Transverse colon (tissue), 4 donors: Measurements from ENCODE around the gene DIPK1A. TPM values are rescaled to one million over a fixed set of nuclear protein-coding genes. Genes with fewer than 3 reads are reported as not detected.
"Not testable (repeated sequence)": the region's sequence is repeated elsewhere in the genome, so short reads cannot be mapped to it uniquely, and the experiment has no call there.

Experiments used
- DNase-seq: peaks from one replicate; pipeline ENCODE4 v3.0.0-alpha.2; 2019
- H3K27ac ChIP-seq, 4 donors: fragments of 200-600 bp; sonication (generic); 2 replicates each; pipeline ENCODE4 v1.5.1; 2016 to 2018; ENCODE audit warnings: inconsistent platforms in 4 of 4
- H3K27me3 ChIP-seq: fragments of 200-600 bp; sonication (generic); 2 replicates; pipeline ENCODE4 v1.5.1; 2017; ENCODE audit warnings: inconsistent platforms
- H3K36me3 ChIP-seq, 4 donors: fragments of 200-600 bp; sonication (generic); 2 replicates each; pipeline ENCODE4 v1.5.1; 2017 to 2019; ENCODE audit warnings: inconsistent platforms in 4 of 4
- H3K4me1 ChIP-seq, 4 donors: fragments of 200-600 bp; sonication (generic); 2 replicates each; pipeline ENCODE4 v1.5.1; 2017 to 2020; ENCODE audit warnings: inconsistent platforms in 4 of 4
- H3K4me3 ChIP-seq, 4 donors: fragments of 200-600 bp; sonication (generic); 1 replicate in 1 of 4; 2 replicates in 3 of 4; pipeline versions ENCODE4 v1.5.1 to v1.6.1; 2017 to 2019; ENCODE audit warnings: inconsistent platforms in 4 of 4
- H3K9me3 ChIP-seq, 2 donors: fragments of 200-600 bp; sonication (generic); 2 replicates each; pipeline ENCODE4 v1.5.1; 2017 to 2019; ENCODE audit warnings: inconsistent platforms in 2 of 2
- CTCF ChIP-seq, 5 experiments: fragments of 200-600 bp in 3 of 5; fragments of 450-650 bp in 2 of 5; sonication (generic) in 3 of 5; IDR thresholded peaks; 1 replicate in 2 of 5; 2 replicates in 3 of 5; pipeline ENCODE4 v1.5.1; 2016 to 2017; ENCODE audit warnings: antibody characterized with exemption in 5 of 5, inconsistent platforms in 3 of 5, mild to moderate bottlenecking in 2 of 5, moderate library complexity in 1 of 5
- EP300 ChIP-seq: sonication (generic); formaldehyde crosslinking; IDR thresholded peaks from one replicate; pipeline ENCODE4 v1.6.1; 2017; ENCODE audit warnings: antibody characterized with exemption, low read depth
- POLR2A ChIP-seq: fragments of 450-650 bp; IDR thresholded peaks from one replicate; pipeline ENCODE4 v1.6.1; 2016; ENCODE audit warnings: antibody characterized with exemption, mild to moderate bottlenecking, moderate library complexity
- POLR2AphosphoS5 ChIP-seq, 3 donors: sonication (generic); formaldehyde crosslinking; IDR thresholded peaks; one replicate each; pipeline ENCODE4 v1.6.1; 2016; ENCODE audit warnings: antibody characterized with exemption in 3 of 3
- WGBS, 2 donors: methylation state at CpG; one replicate each; pipeline ENCODE4 v1.1.5; 2018; ENCODE audit warnings: low coverage in 1 of 2; 5-methylcytosine and 5-hydroxymethylcytosine counted together
- in situ Hi-C, 4 donors: fragments of 200-750 bp; cut with MboI; loops; one replicate each; pipeline versions ENCODE4 v1.15.0 to v1.15.1; 2017; ENCODE audit warnings: low sequenced_read_pairs in 3 of 4, low pct_ligation_motif_present in 1 of 4, low pct_unique_long_range_greater_than_20kb in 1 of 4
- intact Hi-C: fragments of 100-400 bp; cut with DNase I; formaldehyde crosslinking; loops from one replicate; pipeline ENCODE4 v1.15.1; 2023; ENCODE audit warnings: low total_unique reads
- total RNA-seq, 4 donors: library from RNA; depleted of rRNA; stranded (reverse); fragments of >200 nt; gene quantifications; one replicate each; pipeline ENCODE4 v1.1.0, GENCODE V29; 2016

DIPK1A gene
- total RNA-seq, 4 donors from 2014 or later: 6.0 to 17.9 (median 11.2) TPM

DNA sequence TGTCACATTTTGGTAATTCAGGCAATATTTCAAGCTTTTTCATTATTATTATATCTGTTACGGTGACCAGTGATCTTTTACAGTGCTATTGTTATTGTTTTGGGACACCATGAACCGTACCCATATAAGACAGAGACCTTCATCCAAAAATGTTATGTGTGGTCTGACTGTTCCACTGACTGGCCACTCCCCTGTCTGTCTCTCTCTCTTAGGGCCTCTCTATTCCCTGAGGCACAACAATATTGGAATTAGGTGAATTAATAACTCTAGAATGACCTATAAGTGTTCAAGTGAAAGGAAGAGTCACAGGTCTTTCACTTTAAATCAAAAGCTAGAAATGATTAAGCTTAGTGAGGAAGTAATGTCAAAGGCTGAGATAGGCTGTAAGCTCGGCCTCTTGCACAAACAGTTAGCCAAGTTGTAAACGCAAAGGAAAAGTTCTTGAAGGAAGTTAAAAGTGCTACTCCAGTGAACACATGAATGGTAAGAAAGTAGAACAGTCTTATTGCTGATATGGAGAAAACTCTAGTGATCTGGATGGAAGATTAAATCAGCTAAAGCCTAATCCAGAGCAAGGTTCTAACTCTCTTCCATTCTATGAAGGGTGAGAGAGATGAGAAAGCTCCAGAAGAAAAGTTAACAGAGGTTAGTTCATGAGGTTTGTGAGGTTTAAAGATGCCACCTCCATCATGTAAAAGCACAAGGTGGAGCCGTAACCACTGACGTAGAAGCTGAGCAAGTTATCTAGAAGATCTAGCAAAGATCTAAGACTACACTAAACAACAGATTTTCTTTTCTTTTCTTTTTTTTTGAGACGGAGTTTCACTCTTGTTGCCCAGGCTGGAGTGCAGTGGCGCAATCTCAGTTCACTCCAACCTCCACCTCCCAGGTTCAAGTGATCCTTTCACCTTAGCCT lies 19.7 kb upstream of the DIPK1A start:
- no peak overlapping the region for H3K4me3 ChIP-seq
- H3K36me3 ChIP-seq: no peaks in the 10 kb centered on the region
- DNase-seq: no peak
- WGBS, 2 donors: 59% methylated on average over 8 of the region's 8 CpGs
- intact Hi-C loops: no loop called here
- in situ Hi-C loops: no loop called here
- TF ChIP-seq POLR2A (no peak), POLR2AphosphoS5 (IDR thresholded peaks at IDR 0.05) (no peak), EP300 (no peak), CTCF (IDR thresholded peaks at IDR 0.05) (no peak)
- peaks cover 0 to 13% (median 9%) of the 10 kb centered on the region in 4 donors for H3K4me1 ChIP-seq
- H3K9me3 ChIP-seq: no peaks in the 10 kb centered on the region
- H3K27me3 ChIP-seq: no peaks in the 10 kb centered on the region
- H3K27ac ChIP-seq: peak overlapping the region; percentile 43 to 69 (median 62)

- in situ Hi-C loops: no loop called here
- peak overlapping the region in 2 of 4 donors; percentile 36 to 69 for H3K27ac ChIP-seq
- WGBS, 2 donors: 63 to 68% methylated on average over 6 to 7 of the region's 7 CpGs
Observed at GRCh38 chr1:92975551-92976232, 14.4 kb upstream of the DIPK1A start.

DNA sequence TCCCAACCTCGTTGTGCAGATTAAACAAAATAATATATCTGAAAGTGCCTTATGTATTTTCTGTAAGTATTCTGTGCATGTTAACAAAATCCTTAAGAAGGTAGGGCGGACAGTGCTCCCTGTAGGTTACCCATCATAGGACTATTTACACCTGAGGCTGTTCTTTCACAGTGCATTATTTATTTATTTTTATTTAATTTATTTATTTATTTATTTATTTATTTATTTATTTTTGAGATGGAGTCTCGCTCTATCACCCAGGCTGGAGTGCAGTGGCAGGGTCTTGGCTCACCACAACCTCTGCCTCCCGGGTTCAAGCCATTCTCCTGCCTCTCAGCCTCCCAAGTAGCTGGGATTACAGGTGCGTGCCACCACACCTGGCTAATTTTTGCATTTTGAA lies 12.8 kb upstream of the DIPK1A start:
- peaks cover 0 to 15% (median 0%) of the 10 kb centered on the region in 4 donors for H3K4me1 ChIP-seq
- intact Hi-C loops, H3K9me3 ChIP-seq, H3K36me3 ChIP-seq, in situ Hi-C loops, H3K27me3 ChIP-seq, H3K4me3 ChIP-seq, DNase-seq: not testable (repeated sequence)
- 82 to 86% methylated on average over 5 of the region's 5 CpGs for WGBS, 2 donors
- H3K27ac ChIP-seq: peak overlapping the region in 3 of 4 donors; percentile 9 to 69 (median 36)

More at GRCh38 chr1:92975551-92976232, 14.4 kb upstream of the DIPK1A start:
- peaks cover 0 to 18% (median 4%) of the 10 kb centered on the region in 4 donors for H3K4me1 ChIP-seq
- intact Hi-C loops: no loop called here
- H3K36me3 ChIP-seq: no peaks in the 10 kb centered on the region
- TF ChIP-seq EP300 (no peak), POLR2AphosphoS5 (IDR thresholded peaks at IDR 0.05) (peak in 1 of 3 donors; percentile 24)
- H3K9me3 ChIP-seq: no peaks in the 10 kb centered on the region
- peak; percentile 65 for DNase-seq
- H3K4me3 ChIP-seq: no peak overlapping the region
- no peaks in the 10 kb centered on the region for H3K27me3 ChIP-seq

GRCh38 chr1:92973203-92973897 lies 12.1 kb upstream of the DIPK1A start:
- H3K4me1 ChIP-seq: peaks cover 0 to 15% (median 0%) of the 10 kb centered on the region in 4 donors
- H3K36me3 ChIP-seq: no peaks in the 10 kb centered on the region
- intact Hi-C loops (no loop called here), in situ Hi-C loops (no loop called here)
- H3K4me3 ChIP-seq: no peak overlapping the region
- no peak for DNase-seq
- TF ChIP-seq POLR2A (no peak), POLR2AphosphoS5 (IDR thresholded peaks at IDR 0.05) (no peak), CTCF (IDR thresholded peaks at IDR 0.05) (no peak), EP300 (no peak)
- peak overlapping the region in 3 of 4 donors; percentile 9 to 47 (median 36) for H3K27ac ChIP-seq
- no peaks in the 10 kb centered on the region for H3K27me3 ChIP-seq
- H3K9me3 ChIP-seq: no peaks in the 10 kb centered on the region
- 70 to 89% methylated on average over 6 of the region's 6 CpGs for WGBS, 2 donors
